CD14-positive monocyte (primary cell): Measurements from ENCODE around the gene YBX3. TPM values are rescaled to one million over a fixed set of nuclear protein-coding genes. Genes with fewer than 3 reads are reported as not detected.

ENCODE experiments used
- DNase-seq, 3 donors: peaks; one replicate each; pipeline ENCODE4 v3.0.0-alpha.2; 2011 to 2022
- H2AFZ ChIP-seq: 2 replicates; pipeline ENCODE4 v1.6.0; 2012; ENCODE audit warnings: mild to moderate bottlenecking, low read depth, low read length, inconsistent platforms; ENCODE audit not compliant: insufficient read depth, poor library complexity, severe bottlenecking
- H3K27ac ChIP-seq, 2 donors: 1 replicate in 1 of 2; 2 replicates in 1 of 2; pipeline ENCODE4 v1.5.1; 2012 to 2013; ENCODE audit warnings: low read length in 2 of 2, control low read depth in 1 of 2, inconsistent platforms in 1 of 2, low read depth in 1 of 2, mild to moderate bottlenecking in 1 of 2
- H3K27me3 ChIP-seq, 2 donors: one replicate each; pipeline versions ENCODE4 v1.6.0 to v1.6.1; 2011 to 2013; ENCODE audit warnings: low read length in 2 of 2; ENCODE audit not compliant: control insufficient read depth in 2 of 2, insufficient read depth in 2 of 2
- H3K36me3 ChIP-seq, 2 donors: replicated peaks in 1 of 2; 1 replicate in 1 of 2; 2 replicates in 1 of 2; pipeline versions ENCODE4 v1.5.1 to v1.6.1; 2012 to 2013; ENCODE audit warnings: low read length in 2 of 2, control low read depth in 1 of 2, inconsistent platforms in 1 of 2, mild to moderate bottlenecking in 1 of 2; ENCODE audit not compliant: insufficient read depth in 2 of 2, control insufficient read depth in 1 of 2
- H3K4me1 ChIP-seq, 2 donors: 1 replicate in 1 of 2; 2 replicates in 1 of 2; pipeline versions ENCODE4 v1.5.1 to v1.6.1; 2012 to 2013; ENCODE audit warnings: low read length in 2 of 2, control low read depth in 1 of 2, inconsistent platforms in 1 of 2, mild to moderate bottlenecking in 1 of 2, moderate library complexity in 1 of 2; ENCODE audit not compliant: insufficient read depth in 2 of 2, control insufficient read depth in 1 of 2
- H3K4me2 ChIP-seq: replicated peaks from 2 replicates; pipeline ENCODE3; 2012; ENCODE audit warnings: low read length, moderate library complexity, mild to moderate bottlenecking; ENCODE audit not compliant: poor library complexity, severe bottlenecking; ENCODE audit errors: extremely low read depth
- H3K4me3 ChIP-seq, 3 experiments: fragments of 200-600 bp in 1 of 3; sonication (generic) in 1 of 3; replicated peaks in 1 of 3; 1 replicate in 2 of 3; 2 replicates in 1 of 3; pipeline ENCODE4 v1.5.1; 2011 to 2013; ENCODE audit warnings: low read length in 3 of 3, mild to moderate bottlenecking in 3 of 3, control low read depth in 2 of 3, low read depth in 2 of 3, inconsistent platforms in 1 of 3, moderate library complexity in 1 of 3
- H3K79me2 ChIP-seq: 2 replicates; pipeline ENCODE4 v1.6.0; 2012; ENCODE audit warnings: mild to moderate bottlenecking, control low read depth, inconsistent platforms, low read length, moderate library complexity; ENCODE audit not compliant: insufficient read depth
- H3K9ac ChIP-seq: 2 replicates; pipeline ENCODE4 v1.6.0; 2017; ENCODE audit warnings: low read length, mild to moderate bottlenecking; ENCODE audit not compliant: insufficient read depth, poor library complexity, severe bottlenecking
- H3K9me3 ChIP-seq, 2 donors: replicated peaks in 1 of 2; 1 replicate in 1 of 2; 2 replicates in 1 of 2; pipeline versions ENCODE4 v1.5.1 to v1.6.1; 2012 to 2013; ENCODE audit warnings: low read length in 2 of 2, control low read depth in 1 of 2; ENCODE audit not compliant: control insufficient read depth in 1 of 2, insufficient read depth in 1 of 2
- H4K20me1 ChIP-seq: 2 replicates; pipeline ENCODE4 v1.6.0; 2012; ENCODE audit warnings: mild to moderate bottlenecking, low read length, control low read depth, moderate library complexity; ENCODE audit not compliant: insufficient read depth
- H3K27ac Mint-ChIP-seq, 7 donors: one replicate each; pipeline ENCODE4 v1.8.0; 2020; ENCODE audit warnings: mild to moderate bottlenecking in 7 of 7, mixed read lengths in 7 of 7, moderate library complexity in 6 of 7, inconsistent platforms in 2 of 7
- H3K27me3 Mint-ChIP-seq, 3 donors: one replicate each; pipeline ENCODE4 v1.8.0; 2021 to 2022; ENCODE audit warnings: low read depth in 3 of 3, mild to moderate bottlenecking in 3 of 3, mixed read lengths in 3 of 3, moderate library complexity in 3 of 3, inconsistent platforms in 1 of 3
- H3K36me3 Mint-ChIP-seq, 2 donors: one replicate each; pipeline ENCODE4 v1.8.0; 2020; ENCODE audit warnings: mixed read lengths in 2 of 2, inconsistent platforms in 1 of 2, mild to moderate bottlenecking in 1 of 2
- H3K4me1 Mint-ChIP-seq: one replicate; pipeline ENCODE4 v1.8.0; 2020; ENCODE audit warnings: mild to moderate bottlenecking, mixed read lengths
- H3K4me3 Mint-ChIP-seq, 2 donors: one replicate each; pipeline ENCODE4 v1.8.0; 2020; ENCODE audit warnings: mild to moderate bottlenecking in 2 of 2, mixed read lengths in 2 of 2, moderate library complexity in 1 of 2
- H3K9me3 Mint-ChIP-seq, 7 donors: one replicate each; pipeline ENCODE4 v1.8.0; 2020 to 2022; ENCODE audit warnings: mixed read lengths in 7 of 7, mild to moderate bottlenecking in 6 of 7, moderate library complexity in 6 of 7, inconsistent platforms in 2 of 7
- WGBS: methylation state at CpG from one replicate; pipeline ENCODE4 v1.1.5; 2013; ENCODE audit warnings: missing lambda C conversion rate; ENCODE audit not compliant: insufficient coverage; 5-methylcytosine and 5-hydroxymethylcytosine counted together
- intact Hi-C, 2 donors: fragments of 100-400 bp; cut with micrococcal nuclease; formaldehyde crosslinking; loops; one replicate each; pipeline versions ENCODE4 v1.15.0 to v1.15.1; 2023
- polyA plus RNA-seq, 3 donors: library from polyadenylated mRNA; depleted of rRNA in 1 of 3; unstranded in 2 of 3; stranded (reverse) in 1 of 3; fragments of 300-500 nt in 2 of 3; fragments of >200 nt in 1 of 3; fragmentation: Illumina TruSeq in 2 of 3; gene quantifications; 1 replicate in 2 of 3; 2 replicates in 1 of 3; pipeline ENCODE4 v1.2.3, GENCODE V29; 2012 to 2021
- TF ChIP-seq, protein P1 (sequence below): fragments of 200-600 bp; IDR thresholded peaks from one replicate; pipeline ENCODE4 v1.8.0; 2022; ENCODE audit warnings: antibody characterized with exemption, mild to moderate bottlenecking

Gene YBX3
- polyA plus RNA-seq, 3 donors, result 104 to 203 (median 131) TPM

DNA sequence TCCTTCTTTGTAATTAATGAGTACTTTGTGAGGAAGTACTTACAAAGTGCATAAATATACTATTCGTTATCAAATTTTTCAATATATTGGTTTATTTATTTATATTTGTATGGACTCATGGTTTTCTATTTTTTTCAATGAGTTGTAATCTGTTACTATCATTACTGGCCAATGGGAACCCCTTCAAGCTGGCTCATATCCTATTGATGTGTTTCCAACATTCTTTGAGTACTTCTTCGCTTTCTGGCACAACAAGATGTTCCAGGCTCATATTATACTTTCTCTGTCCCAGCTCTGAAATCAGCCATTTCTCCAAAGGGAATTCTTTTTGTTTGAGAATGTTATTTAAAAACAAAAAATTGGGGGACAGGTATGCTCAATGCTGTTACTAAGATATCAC, 17.5 kb downstream of the YBX3 start:
- H3K9me3 ChIP-seq, result no peaks in the 10 kb centered on the region
- H2AFZ ChIP-seq, result no peak overlapping the region
- H3K27ac ChIP-seq, result no peak overlapping the region
- peaks cover 0 to 2% (median 0%) of the 10 kb centered on the region in 3 donors for H3K27me3 Mint-ChIP-seq
- no peak overlapping the region for H3K27ac Mint-ChIP-seq
- H3K27me3 ChIP-seq, result no peaks in the 10 kb centered on the region
- no peak for DNase-seq
- peaks cover 26% of the 10 kb centered on the region for H4K20me1 ChIP-seq
- no peaks in the 10 kb centered on the region for H3K79me2 ChIP-seq
- no peak overlapping the region for H3K4me3 ChIP-seq
- intact Hi-C loops, result no loop called here
- H3K9me3 Mint-ChIP-seq, result no peaks in the 10 kb centered on the region
- H3K9ac ChIP-seq, result no peak overlapping the region
- H3K4me1 Mint-ChIP-seq, result no peaks in the 10 kb centered on the region
- H3K36me3 Mint-ChIP-seq, result peaks cover 72 to 90% of the 10 kb centered on the region in 2 donors
- peaks cover 82 to 95% of the 10 kb centered on the region in 2 donors for H3K36me3 ChIP-seq
- no peaks in the 10 kb centered on the region for H3K4me1 ChIP-seq
- H3K4me3 Mint-ChIP-seq, result no peak overlapping the region
- WGBS, result no CpG with 5 or more reads among the region's 2 CpGs
- TF ChIP-seq, protein P1, sequence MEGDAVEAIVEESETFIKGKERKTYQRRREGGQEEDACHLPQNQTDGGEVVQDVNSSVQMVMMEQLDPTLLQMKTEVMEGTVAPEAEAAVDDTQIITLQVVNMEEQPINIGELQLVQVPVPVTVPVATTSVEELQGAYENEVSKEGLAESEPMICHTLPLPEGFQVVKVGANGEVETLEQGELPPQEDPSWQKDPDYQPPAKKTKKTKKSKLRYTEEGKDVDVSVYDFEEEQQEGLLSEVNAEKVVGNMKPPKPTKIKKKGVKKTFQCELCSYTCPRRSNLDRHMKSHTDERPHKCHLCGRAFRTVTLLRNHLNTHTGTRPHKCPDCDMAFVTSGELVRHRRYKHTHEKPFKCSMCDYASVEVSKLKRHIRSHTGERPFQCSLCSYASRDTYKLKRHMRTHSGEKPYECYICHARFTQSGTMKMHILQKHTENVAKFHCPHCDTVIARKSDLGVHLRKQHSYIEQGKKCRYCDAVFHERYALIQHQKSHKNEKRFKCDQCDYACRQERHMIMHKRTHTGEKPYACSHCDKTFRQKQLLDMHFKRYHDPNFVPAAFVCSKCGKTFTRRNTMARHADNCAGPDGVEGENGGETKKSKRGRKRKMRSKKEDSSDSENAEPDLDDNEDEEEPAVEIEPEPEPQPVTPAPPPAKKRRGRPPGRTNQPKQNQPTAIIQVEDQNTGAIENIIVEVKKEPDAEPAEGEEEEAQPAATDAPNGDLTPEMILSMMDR, result no peak
- no peak overlapping the region for H3K4me2 ChIP-seq

DNA sequence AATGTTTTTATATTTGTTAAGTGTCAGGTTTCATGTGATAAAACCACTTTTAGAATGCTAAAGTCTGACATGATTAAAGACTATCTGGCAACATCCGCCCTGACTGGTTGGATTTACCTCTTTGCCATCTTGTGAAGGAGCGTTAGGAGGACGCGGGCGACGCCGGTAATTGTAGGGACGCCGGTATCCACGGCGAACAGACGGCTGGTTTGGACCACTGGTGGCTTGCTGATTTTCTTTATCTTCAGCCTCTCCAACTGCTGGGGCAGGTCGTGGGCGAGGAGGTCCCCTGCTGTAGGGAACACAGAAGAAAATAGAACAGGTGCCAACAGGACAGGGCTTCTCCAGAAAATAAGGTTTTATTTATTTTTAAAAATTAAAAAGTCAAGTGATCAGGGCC, 21.3 kb downstream of the YBX3 start:
- intact Hi-C loops, result no loop called here
- H3K27me3 ChIP-seq, result no peaks in the 10 kb centered on the region
- no peak overlapping the region for H3K27ac ChIP-seq
- no peak overlapping the region for H3K4me3 ChIP-seq
- H3K9me3 ChIP-seq, result no peaks in the 10 kb centered on the region
- 98% methylated on average over 14 of the region's 14 CpGs for WGBS
- peaks cover 0 to 2% (median 0%) of the 10 kb centered on the region in 7 donors for H3K9me3 Mint-ChIP-seq
- peak overlapping the region in 1 of 7 donors; percentile 65 for H3K27ac Mint-ChIP-seq
- peaks cover 81 to 93% of the 10 kb centered on the region in 2 donors for H3K36me3 ChIP-seq
- no peaks in the 10 kb centered on the region for H3K79me2 ChIP-seq
- H3K4me1 Mint-ChIP-seq, result no peaks in the 10 kb centered on the region
- peaks cover 64 to 87% of the 10 kb centered on the region in 2 donors for H3K36me3 Mint-ChIP-seq
- DNase-seq, result no peak
- peaks cover 13% of the 10 kb centered on the region for H4K20me1 ChIP-seq
- H3K4me2 ChIP-seq, result no peak overlapping the region
- no peaks in the 10 kb centered on the region for H3K4me1 ChIP-seq
- H3K9ac ChIP-seq, result no peak overlapping the region
- H2AFZ ChIP-seq, result no peak overlapping the region
- TF ChIP-seq, protein P1, result no peak
- no peak overlapping the region for H3K4me3 Mint-ChIP-seq
- peaks cover 0 to 2% (median 0%) of the 10 kb centered on the region in 3 donors for H3K27me3 Mint-ChIP-seq
